HFFc6 (cell line): ENCODE results near the gene GPR25. TPM values are rescaled to one million over a fixed set of nuclear protein-coding genes. Genes with fewer than 3 reads are reported as not detected.

Experiments used
- DNase-seq: peaks from one replicate; pipeline ENCODE4 v3.0.0-alpha.2; 2018
- H3K27ac Mint-ChIP-seq: 2 replicates; pipeline ENCODE4 v1.8.0; 2020; ENCODE audit warnings: mild to moderate bottlenecking, mixed read lengths
- H3K27me3 Mint-ChIP-seq: 2 replicates; pipeline ENCODE4 v1.8.0; 2021; ENCODE audit warnings: mild to moderate bottlenecking, moderate library complexity, mixed read lengths; ENCODE audit not compliant: insufficient read depth
- H3K36me3 Mint-ChIP-seq: 2 replicates; pipeline ENCODE4 v1.8.0; 2021; ENCODE audit warnings: low read depth, mixed read lengths
- H3K4me1 Mint-ChIP-seq: 2 replicates; pipeline ENCODE4 v1.8.0; 2020; ENCODE audit warnings: low read depth, mixed read lengths
- H3K4me3 Mint-ChIP-seq: 2 replicates; pipeline ENCODE4 v1.8.0; 2020; ENCODE audit warnings: mild to moderate bottlenecking, moderate library complexity, mixed read lengths
- H3K9me3 Mint-ChIP-seq: 2 replicates; pipeline ENCODE4 v1.8.0; 2020; ENCODE audit warnings: mild to moderate bottlenecking, mixed read lengths
- CTCF ChIP-seq: fragments of 200-600 bp; sonication (generic); IDR thresholded peaks from 2 replicates; pipeline ENCODE4 v1.5.0; 2021; ENCODE audit warnings: antibody characterized with exemption, mild to moderate bottlenecking
- total RNA-seq, 6 experiments: library from RNA; stranded (reverse); fragmentation: NEBNext Ultra II Directional; extraction: Animal tissue kit (Norgen Biotek cat#: 25700); gene quantifications; 2 replicates in 1 of 6; 3 replicates in 5 of 6; pipeline ENCODE4 v1.2.3, GENCODE V29; 2021

The GPR25 gene
- total RNA-seq, 6 experiments from 2014 or later: not detected

GRCh38 chr1:200873671-200874397 is 1.1 kb downstream of the GPR25 start:
- Mint-ChIP-seq H3K27me3 (peaks cover 55% of the 10 kb centered on the region), H3K4me3 (no peak overlapping the region), H3K27ac (no peak overlapping the region), H3K9me3 (no peaks in the 10 kb centered on the region), H3K4me1 (no peaks in the 10 kb centered on the region), H3K36me3 (no peaks in the 10 kb centered on the region)
- DNase-seq: no peak
- no peak for TF ChIP-seq CTCF

- Mint-ChIP-seq H3K9me3 (no peaks in the 10 kb centered on the region), H3K4me3 (no peak overlapping the region), H3K27me3 (peaks cover 59% of the 10 kb centered on the region), H3K36me3 (no peaks in the 10 kb centered on the region), H3K4me1 (no peaks in the 10 kb centered on the region), H3K27ac (no peak overlapping the region)
- DNase-seq: no peak
- no peak for TF ChIP-seq CTCF
These were observed 1.9 kb downstream of the GPR25 start for GRCh38 chr1:200874694-200875093.

- H3K4me1 Mint-ChIP-seq: no peaks in the 10 kb centered on the region
- no peak for TF ChIP-seq CTCF
These were observed 2.6 kb downstream of the GPR25 start for GRCh38 chr1:200875416-200875815.

GRCh38 chr1:200877010-200877409 is 4.2 kb downstream of the GPR25 start:
- peaks cover 57% of the 10 kb centered on the region for H3K27me3 Mint-ChIP-seq
- no peak overlapping the region for H3K27ac Mint-ChIP-seq
- no peak for TF ChIP-seq CTCF
- no peaks in the 10 kb centered on the region for H3K4me1 Mint-ChIP-seq
- no peak overlapping the region for H3K4me3 Mint-ChIP-seq
- no peak for DNase-seq
- no peaks in the 10 kb centered on the region for H3K36me3 Mint-ChIP-seq
- no peaks in the 10 kb centered on the region for H3K9me3 Mint-ChIP-seq

More at GRCh38 chr1:200875416-200875815, 2.6 kb downstream of the GPR25 start:
- no peaks in the 10 kb centered on the region for H3K36me3 Mint-ChIP-seq
- DNase-seq: no peak
- no peak overlapping the region for H3K4me3 Mint-ChIP-seq
- peaks cover 65% of the 10 kb centered on the region for H3K27me3 Mint-ChIP-seq
- no peak overlapping the region for H3K27ac Mint-ChIP-seq
- no peaks in the 10 kb centered on the region for H3K9me3 Mint-ChIP-seq

- no peak for TF ChIP-seq CTCF
- Mint-ChIP-seq H3K36me3 (no peaks in the 10 kb centered on the region), H3K27me3 (peaks cover 53% of the 10 kb centered on the region), H3K4me1 (no peaks in the 10 kb centered on the region), H3K27ac (no peak overlapping the region), H3K9me3 (no peaks in the 10 kb centered on the region), H3K4me3 (no peak overlapping the region)
- DNase-seq: no peak
These were observed 5.2 kb downstream of the GPR25 start for GRCh38 chr1:200877839-200878551.
